GM23338 (cell line): Measurements from ENCODE around the gene ATF7IP2. TPM values are rescaled to one million over a fixed set of nuclear protein-coding genes. Genes with fewer than 3 reads are reported as not detected.

ENCODE experiments used
- ATAC-seq: fragments of 200-7000 bp; cut with Tn5 transposase; 3 replicates; pipeline ENCODE4 v1.9.1; 2020
- DNase-seq: peaks from one replicate; pipeline ENCODE4 v3.0.0-alpha.2; 2015; ENCODE audit warnings: low spot score
- H2AFZ ChIP-seq: fragments of 200-600 bp; sonication (generic); 2 replicates; pipeline ENCODE4 v1.8.0; 2016; ENCODE audit warnings: antibody characterized with exemption, mild to moderate bottlenecking, moderate library complexity
- H3F3A ChIP-seq: fragments of 200-600 bp; sonication (generic); replicated peaks from 2 replicates; pipeline ENCODE4 v1.8.0; 2017; ENCODE audit warnings: antibody characterized with exemption, mixed run types, low read depth
- H3K27ac ChIP-seq: fragments of 200-600 bp; sonication (generic); 2 replicates; pipeline ENCODE4 v1.6.1; 2016; ENCODE audit warnings: low read depth
- H3K27me3 ChIP-seq: fragments of 200-600 bp; sonication (generic); 2 replicates; pipeline ENCODE4 v1.8.0; 2016; ENCODE audit warnings: mild to moderate bottlenecking, mixed run types, moderate library complexity; ENCODE audit not compliant: insufficient read depth
- H3K36me3 ChIP-seq: fragments of 200-600 bp; sonication (generic); 2 replicates; pipeline ENCODE4 v1.8.0; 2016; ENCODE audit warnings: mild to moderate bottlenecking; ENCODE audit not compliant: insufficient read depth
- H3K4me1 ChIP-seq: fragments of 200-600 bp; sonication (generic); 2 replicates; pipeline ENCODE4 v1.8.0; 2016; ENCODE audit warnings: mild to moderate bottlenecking, moderate library complexity; ENCODE audit not compliant: insufficient read depth
- H3K4me2 ChIP-seq: fragments of 200-600 bp; sonication (generic); 2 replicates; pipeline ENCODE4 v1.7.1; 2017; ENCODE audit warnings: mixed run types
- H3K4me3 ChIP-seq: fragments of 200-600 bp; sonication (generic); 2 replicates; pipeline ENCODE4 v1.6.1; 2016; ENCODE audit warnings: mixed run types
- H3K79me2 ChIP-seq: fragments of 200-600 bp; sonication (generic); replicated peaks from 2 replicates; pipeline ENCODE4 v1.8.0; 2017; ENCODE audit warnings: mild to moderate bottlenecking; ENCODE audit not compliant: insufficient read depth
- H3K9me2 ChIP-seq: fragments of 200-600 bp; sonication (generic); 2 replicates; pipeline ENCODE4 v1.8.0; 2017; ENCODE audit not compliant: insufficient read depth
- H4K20me1 ChIP-seq: fragments of 200-600 bp; sonication (generic); replicated peaks from 2 replicates; pipeline ENCODE4 v1.8.0; 2017; ENCODE audit warnings: mild to moderate bottlenecking; ENCODE audit not compliant: insufficient read depth
- H3K27ac Mint-ChIP-seq: 2 replicates; pipeline ENCODE4 v1.8.0; 2020; ENCODE audit warnings: inconsistent platforms, mild to moderate bottlenecking, moderate library complexity, mixed read lengths
- H3K27me3 Mint-ChIP-seq: 3 replicates; pipeline ENCODE4 v1.8.0; 2022; ENCODE audit warnings: low read depth, mild to moderate bottlenecking, moderate library complexity, mixed read lengths, inconsistent platforms; ENCODE audit not compliant: insufficient read depth, poor library complexity
- H3K36me3 Mint-ChIP-seq: 3 replicates; pipeline ENCODE4 v1.8.0; 2021; ENCODE audit warnings: low read depth, mild to moderate bottlenecking, inconsistent platforms, moderate library complexity, mixed read lengths
- H3K4me1 Mint-ChIP-seq: 3 replicates; pipeline ENCODE4 v1.8.0; 2020; ENCODE audit warnings: mild to moderate bottlenecking, inconsistent platforms, mixed read lengths
- H3K4me3 Mint-ChIP-seq: 3 replicates; pipeline ENCODE4 v1.8.0; 2021; ENCODE audit warnings: moderate library complexity, mild to moderate bottlenecking, inconsistent platforms, mixed read lengths
- H3K9me3 Mint-ChIP-seq: 3 replicates; pipeline ENCODE4 v1.8.0; 2020; ENCODE audit warnings: moderate library complexity, mild to moderate bottlenecking, inconsistent platforms, mixed read lengths
- CREB1 ChIP-seq: fragments of 250-450 bp; sonication (Bioruptor Pico); IDR thresholded peaks from 2 replicates; pipeline ENCODE4 v1.5.0; 2020; ENCODE audit warnings: low read depth, mild to moderate bottlenecking, moderate library complexity
- CTCF ChIP-seq, 2 experiments: fragments of 200-600 bp in 1 of 2; sonication (generic) in 1 of 2; conservative IDR thresholded peaks; 2 replicates each; pipeline versions ENCODE4 v1.5.1 to v1.6.1; 2016 to 2017; ENCODE audit warnings: antibody characterized with exemption in 2 of 2, low read depth in 2 of 2, mild to moderate bottlenecking in 2 of 2, moderate library complexity in 1 of 2
- EZH2 ChIP-seq: fragments of 200-600 bp; sonication (generic); IDR thresholded peaks from one replicate; pipeline ENCODE4 v1.8.0; 2017; ENCODE audit warnings: antibody characterized with exemption, mild to moderate bottlenecking, low read depth; ENCODE audit not compliant: unreplicated experiment
- EZH2phosphoT487 ChIP-seq: fragments of 200-600 bp; sonication (generic); IDR thresholded peaks from one replicate; pipeline ENCODE4 v1.8.1; 2018; ENCODE audit warnings: antibody characterized with exemption; ENCODE audit not compliant: unreplicated experiment
- JUNB ChIP-seq: IDR thresholded peaks from one replicate; pipeline ENCODE4 v1.6.1; 2016; ENCODE audit warnings: antibody characterized with exemption; ENCODE audit not compliant: unreplicated experiment
- NANOG ChIP-seq: IDR thresholded peaks from 2 replicates; pipeline ENCODE4 v1.6.1; 2016; ENCODE audit warnings: antibody characterized with exemption, borderline replicate concordance
- POLR2AphosphoS5 ChIP-seq: IDR thresholded peaks from 2 replicates; pipeline ENCODE4 v1.6.1; 2016; ENCODE audit warnings: antibody characterized with exemption, low read depth
- STAT1 ChIP-seq: IDR thresholded peaks from one replicate; pipeline ENCODE4 v1.6.1; 2016; ENCODE audit warnings: antibody characterized with exemption; ENCODE audit not compliant: unreplicated experiment
- ZNF114 ChIP-seq: fragments of 250-450 bp; sonication (Bioruptor Pico); IDR thresholded peaks from 2 replicates; pipeline ENCODE4 v1.5.0; 2020; ENCODE audit warnings: mild to moderate bottlenecking, moderate library complexity
- ZNF331 ChIP-seq: fragments of 250-450 bp; sonication (Bioruptor Pico); IDR thresholded peaks from 2 replicates; pipeline ENCODE4 v1.5.0; 2020; ENCODE audit warnings: low read depth, mild to moderate bottlenecking, moderate library complexity
- ZNF462 ChIP-seq: fragments of 250-450 bp; sonication (Bioruptor Pico); IDR thresholded peaks from 2 replicates; pipeline ENCODE4 v1.5.0; 2020; ENCODE audit warnings: mild to moderate bottlenecking, moderate library complexity
- polyA plus RNA-seq: library from polyadenylated mRNA; unstranded; fragments of >200 nt; fragmentation: Nextera tagmentation; extraction: Ambion mirVana; gene quantifications from 2 replicates; pipeline ENCODE4 v1.2.1, GENCODE V29; 2016
- total RNA-seq: library from RNA; depleted of rRNA; stranded (reverse); fragments of >200 nt; shearing (Covaris generic); gene quantifications from 2 replicates; pipeline ENCODE4 v1.2.3, GENCODE V29; 2014
- TF ChIP-seq, protein P1 (sequence below): IDR thresholded peaks from one replicate; pipeline ENCODE4 v1.6.1; 2018; ENCODE audit warnings: antibody characterized with exemption; ENCODE audit not compliant: unreplicated experiment
- TF ChIP-seq, protein P2 (sequence below): IDR thresholded peaks from 2 replicates; pipeline ENCODE4 v1.6.1; 2016; ENCODE audit warnings: antibody characterized with exemption

The ATF7IP2 gene
- total and polyA plus RNA-seq, 2 experiments from 2014 or later, result 27.9 to 55.7 TPM

DNA sequence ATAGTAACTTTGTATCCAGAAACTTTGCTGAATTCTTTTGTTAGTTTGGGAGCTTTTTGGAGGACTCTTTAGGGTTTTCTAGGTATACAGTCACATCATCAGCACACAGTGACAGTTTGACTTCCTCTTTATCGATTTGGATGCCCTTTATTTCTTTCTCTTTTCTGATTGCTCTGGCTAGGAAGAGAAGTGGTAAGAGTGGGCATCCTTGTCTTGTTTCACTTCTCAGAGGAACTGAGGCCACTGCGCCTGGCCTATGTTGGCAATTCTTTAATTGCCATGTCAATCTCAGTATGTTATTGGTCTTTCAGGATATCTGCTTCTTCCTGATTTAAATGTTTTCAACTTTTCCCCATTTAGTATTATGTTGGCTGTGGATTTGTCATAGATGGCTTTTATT is 24.6 kb downstream of the ATF7IP2 start:
- Histone ChIP-seq H3K36me3 (peaks cover 31% of the 10 kb centered on the region), H3K9me2 (no peaks in the 10 kb centered on the region; the same call in 1 of the 2 replicates), H4K20me1 (no peaks in the 10 kb centered on the region), H2AFZ (no peak overlapping the region), H3K4me3 (no peak overlapping the region), H3K4me1 (no peaks in the 10 kb centered on the region), H3F3A (no peaks in the 10 kb centered on the region), H3K27me3 (no peaks in the 10 kb centered on the region), H3K27ac (no peak overlapping the region), H3K79me2 (peaks cover 87% of the 10 kb centered on the region), H3K4me2 (no peak overlapping the region)
- ATAC-seq (no peak), DNase-seq (no peak)
- no peak overlapping the region for H3K4me3 Mint-ChIP-seq
- H3K36me3 Mint-ChIP-seq, result peaks cover 94% of the 10 kb centered on the region
- peaks cover 2% of the 10 kb centered on the region for H3K27me3 Mint-ChIP-seq
- peaks cover 95% of the 10 kb centered on the region for H3K9me3 Mint-ChIP-seq
- TF ChIP-seq STAT1, result no peak
- no peak for TF ChIP-seq POLR2AphosphoS5
- no peak for TF ChIP-seq EZH2
- TF ChIP-seq ZNF462 (CRISPR knock-in tag), result no peak
- TF ChIP-seq CREB1 (CRISPR knock-in tag), result no peak
- no peak for TF ChIP-seq ZNF331 (CRISPR knock-in tag)
- no peak for TF ChIP-seq NANOG
- TF ChIP-seq EZH2phosphoT487, result no peak
- TF ChIP-seq, protein P1, sequence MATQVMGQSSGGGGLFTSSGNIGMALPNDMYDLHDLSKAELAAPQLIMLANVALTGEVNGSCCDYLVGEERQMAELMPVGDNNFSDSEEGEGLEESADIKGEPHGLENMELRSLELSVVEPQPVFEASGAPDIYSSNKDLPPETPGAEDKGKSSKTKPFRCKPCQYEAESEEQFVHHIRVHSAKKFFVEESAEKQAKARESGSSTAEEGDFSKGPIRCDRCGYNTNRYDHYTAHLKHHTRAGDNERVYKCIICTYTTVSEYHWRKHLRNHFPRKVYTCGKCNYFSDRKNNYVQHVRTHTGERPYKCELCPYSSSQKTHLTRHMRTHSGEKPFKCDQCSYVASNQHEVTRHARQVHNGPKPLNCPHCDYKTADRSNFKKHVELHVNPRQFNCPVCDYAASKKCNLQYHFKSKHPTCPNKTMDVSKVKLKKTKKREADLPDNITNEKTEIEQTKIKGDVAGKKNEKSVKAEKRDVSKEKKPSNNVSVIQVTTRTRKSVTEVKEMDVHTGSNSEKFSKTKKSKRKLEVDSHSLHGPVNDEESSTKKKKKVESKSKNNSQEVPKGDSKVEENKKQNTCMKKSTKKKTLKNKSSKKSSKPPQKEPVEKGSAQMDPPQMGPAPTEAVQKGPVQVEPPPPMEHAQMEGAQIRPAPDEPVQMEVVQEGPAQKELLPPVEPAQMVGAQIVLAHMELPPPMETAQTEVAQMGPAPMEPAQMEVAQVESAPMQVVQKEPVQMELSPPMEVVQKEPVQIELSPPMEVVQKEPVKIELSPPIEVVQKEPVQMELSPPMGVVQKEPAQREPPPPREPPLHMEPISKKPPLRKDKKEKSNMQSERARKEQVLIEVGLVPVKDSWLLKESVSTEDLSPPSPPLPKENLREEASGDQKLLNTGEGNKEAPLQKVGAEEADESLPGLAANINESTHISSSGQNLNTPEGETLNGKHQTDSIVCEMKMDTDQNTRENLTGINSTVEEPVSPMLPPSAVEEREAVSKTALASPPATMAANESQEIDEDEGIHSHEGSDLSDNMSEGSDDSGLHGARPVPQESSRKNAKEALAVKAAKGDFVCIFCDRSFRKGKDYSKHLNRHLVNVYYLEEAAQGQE, result no peak
- no peak for TF ChIP-seq ZNF114
- TF ChIP-seq JUNB, result no peak
- TF ChIP-seq, protein P2, sequence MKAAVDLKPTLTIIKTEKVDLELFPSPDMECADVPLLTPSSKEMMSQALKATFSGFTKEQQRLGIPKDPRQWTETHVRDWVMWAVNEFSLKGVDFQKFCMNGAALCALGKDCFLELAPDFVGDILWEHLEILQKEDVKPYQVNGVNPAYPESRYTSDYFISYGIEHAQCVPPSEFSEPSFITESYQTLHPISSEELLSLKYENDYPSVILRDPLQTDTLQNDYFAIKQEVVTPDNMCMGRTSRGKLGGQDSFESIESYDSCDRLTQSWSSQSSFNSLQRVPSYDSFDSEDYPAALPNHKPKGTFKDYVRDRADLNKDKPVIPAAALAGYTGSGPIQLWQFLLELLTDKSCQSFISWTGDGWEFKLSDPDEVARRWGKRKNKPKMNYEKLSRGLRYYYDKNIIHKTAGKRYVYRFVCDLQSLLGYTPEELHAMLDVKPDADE, result no peak
- TF ChIP-seq CTCF (conservative IDR thresholded peaks at IDR 0.05; ENCODE audit: low read depth in 2 of 2), result no peak
- H3K4me1 Mint-ChIP-seq, result no peaks in the 10 kb centered on the region
- H3K27ac Mint-ChIP-seq, result no peak overlapping the region
